22Rv1 (cell line): ENCODE results near the gene PPARD.

Experiments
- ZFX ChIP-seq: fragments of 450-650 bp; IDR thresholded peaks from 2 replicates; pipeline ENCODE4 v1.6.1; 2017; ENCODE audit warnings: antibody characterized with exemption, borderline replicate concordance
- TF ChIP-seq, protein P1 (sequence below): fragments of 450-650 bp; IDR thresholded peaks from 2 replicates; pipeline ENCODE4 v1.5.1; 2017; ENCODE audit warnings: mild to moderate bottlenecking

DNA sequence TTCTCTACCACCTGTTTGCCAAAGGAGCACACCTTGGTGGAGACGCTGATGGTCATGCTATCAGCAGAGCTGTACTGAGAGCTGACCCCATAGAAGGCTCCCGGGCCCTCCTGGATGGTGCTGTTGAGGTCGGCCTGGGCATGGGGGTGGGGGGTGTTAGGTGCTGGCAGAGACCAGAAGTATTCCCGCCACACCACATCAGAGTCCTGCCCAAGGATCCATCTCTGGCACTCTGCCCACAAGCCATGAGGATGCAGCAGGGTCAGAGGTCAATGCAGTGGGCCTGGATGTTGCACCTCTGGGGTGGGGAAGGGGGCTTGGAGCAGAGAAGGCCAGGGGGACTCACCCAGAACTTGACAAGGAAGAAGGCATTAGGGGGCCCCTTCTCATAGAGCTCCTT is 133.2 kb downstream of the PPARD start:
- TF ChIP-seq, protein P1, sequence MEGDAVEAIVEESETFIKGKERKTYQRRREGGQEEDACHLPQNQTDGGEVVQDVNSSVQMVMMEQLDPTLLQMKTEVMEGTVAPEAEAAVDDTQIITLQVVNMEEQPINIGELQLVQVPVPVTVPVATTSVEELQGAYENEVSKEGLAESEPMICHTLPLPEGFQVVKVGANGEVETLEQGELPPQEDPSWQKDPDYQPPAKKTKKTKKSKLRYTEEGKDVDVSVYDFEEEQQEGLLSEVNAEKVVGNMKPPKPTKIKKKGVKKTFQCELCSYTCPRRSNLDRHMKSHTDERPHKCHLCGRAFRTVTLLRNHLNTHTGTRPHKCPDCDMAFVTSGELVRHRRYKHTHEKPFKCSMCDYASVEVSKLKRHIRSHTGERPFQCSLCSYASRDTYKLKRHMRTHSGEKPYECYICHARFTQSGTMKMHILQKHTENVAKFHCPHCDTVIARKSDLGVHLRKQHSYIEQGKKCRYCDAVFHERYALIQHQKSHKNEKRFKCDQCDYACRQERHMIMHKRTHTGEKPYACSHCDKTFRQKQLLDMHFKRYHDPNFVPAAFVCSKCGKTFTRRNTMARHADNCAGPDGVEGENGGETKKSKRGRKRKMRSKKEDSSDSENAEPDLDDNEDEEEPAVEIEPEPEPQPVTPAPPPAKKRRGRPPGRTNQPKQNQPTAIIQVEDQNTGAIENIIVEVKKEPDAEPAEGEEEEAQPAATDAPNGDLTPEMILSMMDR: no peak
- no peak for TF ChIP-seq ZFX
